ENCODE data around the gene CTXND2. TPM values are rescaled to one million over a fixed set of nuclear protein-coding genes. Genes with fewer than 3 reads are reported as not detected.
"Not testable (repeated sequence)": the region's sequence is repeated elsewhere in the genome, so short reads cannot be mapped to it uniquely, and the experiment has no call there.

Gene CTXND2
- total RNA-seq (2022) (not detected in 2 replicates), Bru-seq, nascent RNA (not detected), BruChase-seq, experiment 1, labeled RNA remaining after a 6-hour chase (not detected), BruChase-seq, experiment 2, labeled RNA remaining after a 2-hour chase (not detected)
- long read RNA-seq: 0 reads

- intact Hi-C loops (cut with micrococcal nuclease; ENCODE audit: unreplicated experiment): no loop called here
- Mint-ChIP-seq H3K27ac (ENCODE audit: unreplicated experiment) (no peak within 1 kb of the TSS), H3K4me1 (ENCODE audit: low read depth, unreplicated experiment) (no peaks in the 10 kb centered on the region), H3K36me3 (ENCODE audit: insufficient read depth, unreplicated experiment) (no peaks in the 10 kb centered on the region), H3K9me3 (ENCODE audit: low read depth, unreplicated experiment) (no peaks in the 10 kb centered on the region), H3K4me3 (ENCODE audit: low read depth, unreplicated experiment) (no peak within 1 kb of the TSS), H3K27me3 (ENCODE audit: unreplicated experiment) (no peaks in the 10 kb centered on the region)
- BruUV-seq (replicated peaks): no TSS peak
- TF ChIP-seq CTCF (IDR thresholded peaks at IDR 0.05; ENCODE audit: unreplicated experiment): no peak
- DNase-seq: no peak
- CTCF ChIA-PET: interaction anchor here (1.1 kb wide), 1 partner anchor 36 kb away, joined by 3 read pairs; no protein-coding TSS in a partner anchor
Observed at GRCh38 chr1:150887018-150887417, at the start of gene CTXND2. Gene CTXND2 (plus strand): TSS chr1:150887136. CDS start chr1:150912315, 25,179 bp downstream.

- H3K36me3 Mint-ChIP-seq (ENCODE audit: insufficient read depth, unreplicated experiment); H3K9me3 Mint-ChIP-seq (ENCODE audit: low read depth, unreplicated experiment); intact Hi-C loops (cut with micrococcal nuclease; ENCODE audit: unreplicated experiment); H3K27me3 Mint-ChIP-seq (ENCODE audit: unreplicated experiment); H3K4me3 Mint-ChIP-seq (ENCODE audit: low read depth, unreplicated experiment); DNase-seq; BruUV-seq (replicated peaks); H3K4me1 Mint-ChIP-seq (ENCODE audit: low read depth, unreplicated experiment); H3K27ac Mint-ChIP-seq (ENCODE audit: unreplicated experiment): not testable (repeated sequence)
- CTCF ChIA-PET: interaction anchor here (0.7 kb wide), 1 partner anchor 43 kb away, joined by 4 read pairs; no protein-coding TSS in a partner anchor
Observed at GRCh38 chr1:150840850-150841249, 46.1 kb upstream of the CTXND2 start.

GRCh38 chr1:150841626-150842025 lies 45.3 kb upstream of the CTXND2 start:
- BruUV-seq (replicated peaks): no TSS peak
- CTCF ChIA-PET: no interaction called here
- Mint-ChIP-seq H3K9me3 (ENCODE audit: low read depth, unreplicated experiment) (no peaks in the 10 kb centered on the region), H3K4me3 (ENCODE audit: low read depth, unreplicated experiment) (no peak overlapping the region), H3K36me3 (ENCODE audit: insufficient read depth, unreplicated experiment) (no peaks in the 10 kb centered on the region), H3K27ac (ENCODE audit: unreplicated experiment) (no peak overlapping the region), H3K27me3 (ENCODE audit: unreplicated experiment) (no peaks in the 10 kb centered on the region), H3K4me1 (ENCODE audit: low read depth, unreplicated experiment) (no peaks in the 10 kb centered on the region)
- intact Hi-C loops (cut with micrococcal nuclease; ENCODE audit: unreplicated experiment): no loop called here
- TF ChIP-seq CTCF (IDR thresholded peaks at IDR 0.05; ENCODE audit: unreplicated experiment): no peak
- DNase-seq: no peak

- Mint-ChIP-seq H3K27me3 (ENCODE audit: unreplicated experiment) (no peaks in the 10 kb centered on the region), H3K4me3 (ENCODE audit: low read depth, unreplicated experiment) (no peak overlapping the region), H3K36me3 (ENCODE audit: insufficient read depth, unreplicated experiment) (no peaks in the 10 kb centered on the region), H3K9me3 (ENCODE audit: low read depth, unreplicated experiment) (no peaks in the 10 kb centered on the region), H3K4me1 (ENCODE audit: low read depth, unreplicated experiment) (no peaks in the 10 kb centered on the region), H3K27ac (ENCODE audit: unreplicated experiment) (no peak overlapping the region)
- BruUV-seq (replicated peaks): no TSS peak
- CTCF ChIA-PET: no interaction called here
- intact Hi-C loops (cut with micrococcal nuclease; ENCODE audit: unreplicated experiment): no loop called here
- no peak for DNase-seq
- TF ChIP-seq CTCF (IDR thresholded peaks at IDR 0.05; ENCODE audit: unreplicated experiment): no peak
Observed at GRCh38 chr1:150842343-150842742, 44.6 kb upstream of the CTXND2 start.

GRCh38 chr1:150842964-150843363 lies 44.0 kb upstream of the CTXND2 start:
- H3K36me3 Mint-ChIP-seq (ENCODE audit: insufficient read depth, unreplicated experiment): no peaks in the 10 kb centered on the region
- H3K27me3 Mint-ChIP-seq (ENCODE audit: unreplicated experiment): no peaks in the 10 kb centered on the region
- no peak overlapping the region for H3K4me3 Mint-ChIP-seq (ENCODE audit: low read depth, unreplicated experiment)
- no peak overlapping the region for H3K27ac Mint-ChIP-seq (ENCODE audit: unreplicated experiment)
- BruUV-seq (replicated peaks): no TSS peak
- CTCF ChIA-PET: no interaction called here
- intact Hi-C loops (cut with micrococcal nuclease; ENCODE audit: unreplicated experiment): no loop called here
- H3K9me3 Mint-ChIP-seq (ENCODE audit: low read depth, unreplicated experiment): no peaks in the 10 kb centered on the region
- no peaks in the 10 kb centered on the region for H3K4me1 Mint-ChIP-seq (ENCODE audit: low read depth, unreplicated experiment)
- no peak for TF ChIP-seq CTCF (IDR thresholded peaks at IDR 0.05; ENCODE audit: unreplicated experiment)
- DNase-seq: no peak

All from Calu3 (cell line).